ENCODE measurements around the gene CACNA1D. TPM values are rescaled to one million over a fixed set of nuclear protein-coding genes. Genes with fewer than 3 reads are reported as not detected.

CACNA1D gene
- polyA plus RNA-seq, 1 experiment = 0.15 TPM

DNA sequence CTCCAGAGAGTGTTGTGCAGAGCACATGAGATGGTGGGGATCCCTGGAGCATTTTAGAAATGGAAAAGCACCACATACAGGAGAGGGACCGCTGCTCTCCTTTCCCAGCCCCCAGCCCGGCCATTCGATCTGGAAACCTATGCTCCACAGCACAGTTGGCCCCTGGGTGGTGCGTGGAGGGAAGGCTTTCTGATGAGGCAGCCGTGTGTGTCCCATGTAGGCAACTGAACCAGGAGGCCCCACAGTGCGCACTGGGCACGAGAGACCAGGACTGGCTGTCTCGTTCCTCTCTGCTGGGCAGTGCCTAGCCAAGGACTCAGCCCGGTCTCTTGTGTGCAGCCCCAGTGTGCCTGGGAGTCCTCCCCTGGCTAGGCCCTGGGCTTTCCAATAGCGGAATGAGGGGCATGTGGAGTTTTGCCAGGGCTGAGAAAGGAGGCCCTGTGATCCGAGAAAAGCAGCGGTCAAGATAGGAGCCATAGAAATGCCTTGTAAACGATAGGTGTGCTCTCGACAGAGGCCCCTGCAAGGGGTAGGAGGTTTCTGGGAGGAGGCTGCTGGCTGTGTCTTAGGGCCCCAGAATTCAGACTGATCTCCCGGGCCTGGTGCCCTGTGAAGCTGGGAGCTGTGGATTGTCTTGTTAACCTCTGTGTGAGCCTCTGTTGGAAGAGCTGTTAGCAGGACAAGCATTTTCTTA is 312.9 kb downstream of the CACNA1D start:
- ChIA-PET POLR2A (no interaction called here), CTCF (interaction anchor here (1.5 kb wide), 1 partner anchor 30 kb away, joined by 4 read pairs; no protein-coding TSS in a partner anchor)
- H3K27me3 ChIP-seq (ENCODE audit: control insufficient read depth, insufficient read depth, low read length) = no peaks in the 10 kb centered on the region
- H3K36me3 ChIP-seq (ENCODE audit: control insufficient read depth, insufficient read depth, low read length) = no peaks in the 10 kb centered on the region
- TF ChIP-seq, protein P1, sequence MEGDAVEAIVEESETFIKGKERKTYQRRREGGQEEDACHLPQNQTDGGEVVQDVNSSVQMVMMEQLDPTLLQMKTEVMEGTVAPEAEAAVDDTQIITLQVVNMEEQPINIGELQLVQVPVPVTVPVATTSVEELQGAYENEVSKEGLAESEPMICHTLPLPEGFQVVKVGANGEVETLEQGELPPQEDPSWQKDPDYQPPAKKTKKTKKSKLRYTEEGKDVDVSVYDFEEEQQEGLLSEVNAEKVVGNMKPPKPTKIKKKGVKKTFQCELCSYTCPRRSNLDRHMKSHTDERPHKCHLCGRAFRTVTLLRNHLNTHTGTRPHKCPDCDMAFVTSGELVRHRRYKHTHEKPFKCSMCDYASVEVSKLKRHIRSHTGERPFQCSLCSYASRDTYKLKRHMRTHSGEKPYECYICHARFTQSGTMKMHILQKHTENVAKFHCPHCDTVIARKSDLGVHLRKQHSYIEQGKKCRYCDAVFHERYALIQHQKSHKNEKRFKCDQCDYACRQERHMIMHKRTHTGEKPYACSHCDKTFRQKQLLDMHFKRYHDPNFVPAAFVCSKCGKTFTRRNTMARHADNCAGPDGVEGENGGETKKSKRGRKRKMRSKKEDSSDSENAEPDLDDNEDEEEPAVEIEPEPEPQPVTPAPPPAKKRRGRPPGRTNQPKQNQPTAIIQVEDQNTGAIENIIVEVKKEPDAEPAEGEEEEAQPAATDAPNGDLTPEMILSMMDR (IDR thresholded peaks at IDR 0.05; ENCODE audit: insufficient read depth, low read depth, low read length) = no peak
- no peak for DNase-seq (ENCODE audit: low read depth)
- no peak overlapping the region for H3K4me3 ChIP-seq (ENCODE audit: low read depth, low read length)

DNA sequence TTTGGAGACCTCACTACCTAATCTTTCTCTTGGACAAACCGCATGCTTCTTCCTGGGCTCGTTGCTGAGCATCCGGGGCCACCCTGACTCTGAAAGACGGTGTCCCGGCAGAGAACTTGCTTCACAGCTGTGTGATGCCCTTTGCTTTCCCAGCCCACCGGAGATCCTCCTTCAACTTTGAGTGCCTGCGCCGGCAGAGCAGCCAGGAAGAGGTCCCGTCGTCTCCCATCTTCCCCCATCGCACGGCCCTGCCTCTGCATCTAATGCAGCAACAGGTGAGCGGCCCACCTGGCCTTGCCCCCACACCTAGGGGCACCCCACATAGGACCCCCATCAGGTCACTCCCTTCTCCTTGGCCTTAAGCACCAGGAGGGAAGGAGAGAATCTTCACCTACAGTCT is 314.1 kb downstream of the CACNA1D start:
- TF ChIP-seq, protein P1 (IDR thresholded peaks at IDR 0.05; ENCODE audit: insufficient read depth, low read depth, low read length) = no peak
- CTCF ChIA-PET = interaction anchor here (1.5 kb wide), 1 partner anchor 31 kb away, joined by 4 read pairs; no protein-coding TSS in a partner anchor
- H3K27me3 ChIP-seq (ENCODE audit: control insufficient read depth, insufficient read depth, low read length) = no peaks in the 10 kb centered on the region
- no peaks in the 10 kb centered on the region for H3K36me3 ChIP-seq (ENCODE audit: control insufficient read depth, insufficient read depth, low read length)
- POLR2A ChIA-PET = no interaction called here
- H3K4me3 ChIP-seq (ENCODE audit: low read depth, low read length) = no peak overlapping the region
- no peak for DNase-seq (ENCODE audit: low read depth)

DNA sequence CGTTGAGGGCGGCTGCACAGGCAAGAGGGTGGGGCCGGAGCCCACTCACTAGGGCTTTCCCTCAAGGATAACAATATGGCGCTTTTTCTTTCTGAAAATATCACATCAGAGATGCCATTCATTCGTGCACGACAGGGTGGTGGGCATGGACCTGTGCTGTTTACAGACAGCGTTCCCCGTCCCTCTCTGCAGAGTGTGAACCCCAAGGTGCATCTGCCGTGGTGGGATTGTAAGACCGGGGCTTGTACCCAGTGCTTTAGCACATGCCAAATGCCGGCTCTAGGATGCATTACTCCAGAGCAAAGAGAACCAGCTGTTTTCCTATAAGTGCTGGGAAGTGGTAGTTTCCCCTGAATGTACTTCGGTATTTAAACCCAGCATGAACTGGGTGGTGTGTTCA is 314.9 kb downstream of the CACNA1D start:
- Histone ChIP-seq H3K36me3 (ENCODE audit: control insufficient read depth, insufficient read depth, low read length) (no peaks in the 10 kb centered on the region), H3K27me3 (ENCODE audit: control insufficient read depth, insufficient read depth, low read length) (no peaks in the 10 kb centered on the region), H3K4me3 (ENCODE audit: low read depth, low read length) (no peak overlapping the region)
- TF ChIP-seq, protein P1 (IDR thresholded peaks at IDR 0.05; ENCODE audit: insufficient read depth, low read depth, low read length) = no peak
- CTCF ChIA-PET = no interaction called here
- POLR2A ChIA-PET = no interaction called here
- DNase-seq (ENCODE audit: low read depth) = no peak

DNA sequence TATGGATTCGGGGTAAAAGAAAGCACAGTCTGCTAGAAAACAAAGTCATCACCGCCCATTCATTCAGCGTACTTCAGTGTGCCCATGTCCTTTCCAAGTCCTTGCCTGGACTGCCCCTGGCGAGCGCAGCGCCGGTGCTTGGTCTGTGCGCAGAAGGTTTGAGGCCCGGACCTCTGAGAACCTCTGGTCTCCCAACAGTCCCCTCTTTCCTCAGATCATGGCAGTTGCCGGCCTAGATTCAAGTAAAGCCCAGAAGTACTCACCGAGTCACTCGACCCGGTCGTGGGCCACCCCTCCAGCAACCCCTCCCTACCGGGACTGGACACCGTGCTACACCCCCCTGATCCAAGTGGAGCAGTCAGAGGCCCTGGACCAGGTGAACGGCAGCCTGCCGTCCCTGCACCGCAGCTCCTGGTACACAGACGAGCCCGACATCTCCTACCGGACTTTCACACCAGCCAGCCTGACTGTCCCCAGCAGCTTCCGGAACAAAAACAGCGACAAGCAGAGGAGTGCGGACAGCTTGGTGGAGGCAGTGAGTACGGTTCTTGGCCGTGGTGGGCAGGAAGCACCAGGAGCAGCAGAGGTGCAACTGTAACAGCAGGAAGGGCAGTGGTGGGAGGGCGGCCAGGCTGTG is 315.5 kb downstream of the CACNA1D start:
- H3K36me3 ChIP-seq (ENCODE audit: control insufficient read depth, insufficient read depth, low read length) = no peaks in the 10 kb centered on the region
- DNase-seq (ENCODE audit: low read depth) = no peak
- CTCF ChIA-PET = interaction anchor here (0.7 to 1.2 kb wide), 2 partner anchors 15 kb away, joined by 3 read pairs; no protein-coding TSS in a partner anchor
- POLR2A ChIA-PET = no interaction called here
- H3K27me3 ChIP-seq (ENCODE audit: control insufficient read depth, insufficient read depth, low read length) = no peaks in the 10 kb centered on the region
- TF ChIP-seq, protein P1 (IDR thresholded peaks at IDR 0.05; ENCODE audit: insufficient read depth, low read depth, low read length) = no peak
- H3K4me3 ChIP-seq (ENCODE audit: low read depth, low read length) = no peak overlapping the region

DNA sequence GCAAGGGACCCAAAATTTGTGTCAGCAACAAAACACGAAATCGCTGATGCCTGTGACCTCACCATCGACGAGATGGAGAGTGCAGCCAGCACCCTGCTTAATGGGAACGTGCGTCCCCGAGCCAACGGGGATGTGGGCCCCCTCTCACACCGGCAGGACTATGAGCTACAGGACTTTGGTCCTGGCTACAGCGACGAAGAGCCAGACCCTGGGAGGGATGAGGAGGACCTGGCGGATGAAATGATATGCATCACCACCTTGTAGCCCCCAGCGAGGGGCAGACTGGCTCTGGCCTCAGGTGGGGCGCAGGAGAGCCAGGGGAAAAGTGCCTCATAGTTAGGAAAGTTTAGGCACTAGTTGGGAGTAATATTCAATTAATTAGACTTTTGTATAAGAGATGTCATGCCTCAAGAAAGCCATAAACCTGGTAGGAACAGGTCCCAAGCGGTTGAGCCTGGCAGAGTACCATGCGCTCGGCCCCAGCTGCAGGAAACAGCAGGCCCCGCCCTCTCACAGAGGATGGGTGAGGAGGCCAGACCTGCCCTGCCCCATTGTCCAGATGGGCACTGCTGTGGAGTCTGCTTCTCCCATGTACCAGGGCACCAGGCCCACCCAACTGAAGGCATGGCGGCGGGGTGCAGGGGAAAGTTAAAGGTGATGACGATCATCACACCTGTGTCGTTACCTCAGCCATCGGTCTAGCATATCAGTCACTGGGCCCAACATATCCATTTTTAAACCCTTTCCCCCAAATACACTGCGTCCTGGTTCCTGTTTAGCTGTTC is 316.9 kb downstream of the CACNA1D start:
- H3K36me3 ChIP-seq (ENCODE audit: control insufficient read depth, insufficient read depth, low read length) = no peaks in the 10 kb centered on the region
- CTCF ChIA-PET = no interaction called here
- TF ChIP-seq, protein P1 (IDR thresholded peaks at IDR 0.05; ENCODE audit: insufficient read depth, low read depth, low read length) = no peak
- DNase-seq (ENCODE audit: low read depth) = no peak
- POLR2A ChIA-PET = no interaction called here
- H3K4me3 ChIP-seq (ENCODE audit: low read depth, low read length) = no peak overlapping the region
- no peaks in the 10 kb centered on the region for H3K27me3 ChIP-seq (ENCODE audit: control insufficient read depth, insufficient read depth, low read length)
